HG02981 (cell line): ENCODE measurements around the gene CDYL2.

Experiments used
- ATAC-seq: cut with Tn5 transposase; IDR thresholded peaks from one replicate; pipeline ENCODE4 v1.9.1; 2021; ENCODE audit warnings: mild to moderate bottlenecking, moderate library complexity; ENCODE audit not compliant: unreplicated experiment

The CDYL2 gene

DNA sequence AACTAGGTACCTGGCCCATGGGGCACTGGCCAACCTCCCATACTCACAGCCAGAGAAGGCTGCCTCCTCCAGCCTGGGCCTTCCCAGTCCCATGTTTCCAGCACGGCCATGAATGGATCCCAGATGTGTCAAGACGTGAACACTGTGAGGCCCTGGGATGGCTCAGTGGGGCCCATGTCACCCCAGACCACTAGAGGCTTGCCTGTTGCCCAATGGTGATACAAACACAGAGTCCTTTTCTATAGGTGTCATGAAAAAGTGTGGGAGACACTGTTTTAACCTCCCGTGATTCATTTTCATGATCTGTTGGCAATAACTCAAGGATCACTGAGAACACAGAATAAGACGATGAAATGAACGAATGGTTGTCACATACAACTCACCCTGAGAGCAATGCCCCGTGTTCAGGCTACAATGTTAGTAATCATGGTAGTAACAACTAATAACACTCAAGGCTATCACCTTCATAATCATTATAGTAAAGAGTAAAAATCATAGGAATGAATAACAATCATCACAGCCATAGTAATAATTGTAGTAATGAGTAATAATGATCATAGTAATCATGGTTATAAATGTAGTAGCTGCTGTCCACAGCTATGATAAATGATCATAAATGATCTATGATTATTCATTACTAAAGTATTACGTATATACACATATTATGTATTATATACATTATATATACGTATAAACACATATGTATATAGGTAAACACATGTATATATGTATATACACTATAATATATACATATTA is 199.6 kb downstream of the CDYL2 start:
- ATAC-seq, result no peak

DNA sequence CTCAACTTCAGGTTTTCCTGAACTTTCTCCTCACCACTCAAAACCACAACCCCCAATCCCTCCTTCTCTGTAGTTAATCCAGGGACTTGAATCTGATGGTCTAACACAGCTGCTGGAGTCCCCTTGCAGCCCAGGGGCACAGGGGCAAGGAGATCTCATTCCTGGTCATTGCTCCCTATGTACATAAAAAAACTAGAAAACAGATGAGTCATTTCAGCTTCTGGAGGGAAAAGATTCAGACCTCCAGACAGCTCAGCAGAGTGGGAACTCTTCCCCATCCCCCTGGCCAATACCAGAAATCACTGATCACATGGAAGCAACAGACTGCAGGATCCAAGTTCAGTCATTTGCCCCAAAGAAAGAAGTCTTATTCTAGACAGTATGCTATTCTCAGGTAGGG is 201.5 kb downstream of the CDYL2 start:
- no peak for ATAC-seq

DNA sequence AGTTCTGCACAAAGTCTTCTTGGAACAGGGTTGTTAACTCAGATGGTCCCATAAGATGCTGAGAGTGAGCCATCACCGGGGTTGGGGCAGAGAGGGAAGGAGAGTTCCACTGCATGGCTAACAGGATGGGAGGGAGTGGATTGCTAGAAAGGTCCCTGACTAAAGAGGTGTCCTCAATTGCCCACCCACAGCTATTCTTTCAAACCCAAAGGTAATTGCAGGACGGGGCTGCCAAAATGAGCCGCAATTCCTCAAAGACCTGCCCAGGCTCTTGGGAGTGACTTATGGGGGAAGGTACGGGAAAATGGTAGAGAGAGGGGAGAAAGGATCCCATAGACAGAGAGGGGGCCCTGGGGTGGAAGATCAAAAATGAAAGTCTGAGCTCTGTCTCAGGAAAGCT is 203.2 kb downstream of the CDYL2 start:
- no peak for ATAC-seq

DNA sequence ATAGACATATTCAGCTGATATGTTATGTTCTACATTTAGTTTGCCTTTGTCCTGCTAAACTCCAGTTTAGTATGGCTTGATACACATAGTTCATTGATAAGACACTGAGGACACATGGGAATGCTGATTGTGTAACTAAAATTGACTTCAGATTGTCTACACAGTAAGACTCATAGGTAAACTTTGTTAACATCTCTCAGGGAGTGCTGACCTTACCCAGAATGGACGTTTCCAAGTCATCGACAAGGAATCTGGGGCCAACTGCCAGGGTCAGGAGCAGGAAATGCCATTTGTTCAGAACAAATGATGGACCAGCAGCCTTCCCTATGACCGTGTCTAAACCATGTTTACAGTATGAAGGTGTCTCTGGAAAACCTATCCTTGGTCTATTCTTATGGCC is 204.9 kb downstream of the CDYL2 start:
- no peak for ATAC-seq

DNA sequence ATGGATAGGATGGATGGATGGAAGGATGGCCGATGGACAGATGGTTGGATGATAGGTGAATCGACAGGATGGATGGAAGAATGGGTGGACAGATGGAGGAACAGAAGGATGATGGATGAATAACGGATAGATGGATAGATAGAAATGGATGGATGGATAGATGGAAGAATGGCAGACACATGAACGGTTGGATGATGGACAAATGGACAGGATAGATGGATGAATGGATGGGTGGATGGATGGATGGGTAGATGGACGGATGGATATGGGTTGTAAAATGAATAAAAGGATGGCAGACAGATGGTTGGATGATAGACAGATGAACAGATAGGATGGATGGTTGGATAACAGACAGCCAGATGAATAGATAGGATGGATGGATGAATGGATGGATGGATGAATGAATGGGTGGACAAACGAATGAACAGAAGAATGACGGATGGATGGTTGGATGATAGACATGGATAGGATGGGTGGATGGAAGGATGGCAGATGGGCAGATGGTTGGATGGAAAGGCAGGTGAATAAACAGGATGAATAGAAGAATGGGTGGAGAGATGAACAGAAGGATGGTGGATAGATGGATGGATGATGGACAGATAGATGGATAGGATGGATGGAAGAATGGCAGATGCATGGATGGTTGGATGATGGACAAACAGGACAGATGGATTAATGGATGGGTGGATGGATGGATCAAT is 207.7 kb downstream of the CDYL2 start:
- ATAC-seq, result no peak

DNA sequence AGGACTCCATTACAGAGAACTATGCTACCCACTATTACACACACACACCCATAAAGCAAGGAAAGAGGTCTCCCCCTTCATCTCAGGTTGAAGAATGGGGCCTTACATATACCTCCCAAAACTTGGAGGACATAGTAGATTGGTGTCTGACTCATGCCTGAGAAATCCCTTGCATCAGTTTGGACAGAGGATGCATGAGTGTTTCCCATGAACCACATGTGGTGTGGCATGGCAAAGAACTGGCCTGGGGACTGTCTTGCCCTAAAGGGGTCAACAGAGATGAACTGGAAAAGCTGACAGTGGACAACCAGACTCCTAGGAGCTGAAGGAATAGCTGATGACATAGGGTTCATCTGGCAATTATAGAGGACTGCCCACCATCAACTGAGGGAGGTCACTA is 209.6 kb downstream of the CDYL2 start:
- no peak for ATAC-seq

DNA sequence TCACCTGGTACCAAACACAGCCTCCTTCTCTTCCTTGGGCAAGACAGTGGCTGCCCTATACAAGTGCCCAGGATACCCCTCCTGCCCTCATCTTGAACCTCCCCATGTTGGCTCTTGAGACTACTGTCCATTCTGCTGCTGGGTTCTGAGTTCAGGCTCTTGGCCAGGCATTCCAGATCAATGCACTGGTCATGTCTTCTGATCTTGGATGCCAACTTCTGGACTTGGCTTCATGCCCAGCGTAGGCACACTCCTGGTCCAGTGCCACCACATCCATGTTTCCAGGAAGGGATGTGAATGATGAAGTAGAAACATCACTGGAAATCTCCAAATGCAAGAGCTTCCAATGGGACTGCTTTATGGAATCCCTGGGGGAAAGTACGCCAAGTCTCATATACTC is 212.1 kb downstream of the CDYL2 start:
- ATAC-seq, result no peak

DNA sequence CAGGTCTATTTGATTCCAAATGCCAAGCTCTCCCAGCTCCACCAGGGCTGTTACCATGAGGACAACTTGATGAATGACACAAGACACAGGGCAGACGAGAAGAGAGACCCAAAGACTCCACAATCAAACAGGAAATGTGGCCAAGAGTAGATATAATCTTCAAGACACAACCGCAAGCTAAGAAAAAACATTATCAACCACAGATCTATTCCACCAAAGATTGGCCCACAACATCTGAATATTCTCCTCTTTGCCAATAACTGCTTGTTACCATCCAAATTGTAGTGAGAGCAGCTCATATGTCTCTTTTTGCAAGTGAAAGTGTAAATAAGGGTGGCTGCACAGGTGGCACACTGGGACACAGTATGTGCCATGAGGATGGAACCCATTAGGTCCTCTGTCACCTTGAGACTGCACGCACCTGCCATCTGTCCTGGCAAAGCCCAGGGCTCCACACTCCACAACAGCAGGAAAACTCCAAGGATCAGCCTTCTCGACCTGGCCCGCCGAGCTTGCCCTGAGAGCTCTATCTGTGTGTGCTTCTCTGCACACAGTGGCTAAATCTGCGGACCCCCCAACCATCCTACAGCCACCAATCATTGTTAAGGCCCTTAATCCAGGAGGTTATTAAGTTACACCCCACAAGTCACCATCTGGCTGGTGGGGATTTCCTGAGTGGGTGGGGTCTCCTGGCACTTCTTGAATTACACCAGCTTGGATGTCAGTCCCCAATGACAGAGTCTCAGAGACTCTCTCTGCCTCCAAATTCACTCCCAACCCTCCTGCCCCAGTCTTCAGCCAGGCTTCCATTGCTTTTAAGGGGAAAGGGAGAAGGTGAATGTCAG is 213.1 kb downstream of the CDYL2 start:
- ATAC-seq, result no peak

DNA sequence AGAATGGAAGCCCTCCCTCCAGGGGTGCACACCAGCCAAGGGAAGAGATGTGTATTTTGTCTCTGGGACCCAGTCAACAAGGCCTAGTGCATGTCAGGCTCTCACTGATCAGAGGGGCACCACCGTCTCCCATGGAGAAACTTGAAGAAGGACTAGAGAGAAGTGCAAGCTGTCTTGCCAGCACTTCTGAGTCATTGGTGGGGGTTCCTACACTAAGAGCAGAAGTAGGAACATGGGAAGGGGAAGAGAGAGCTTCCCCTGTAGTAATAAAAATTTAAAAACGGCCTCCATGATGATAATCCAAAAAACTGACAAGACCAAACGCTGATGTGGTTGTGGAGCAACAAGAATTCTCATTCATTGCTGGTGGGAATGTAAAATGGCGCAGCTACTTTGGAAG is 217.3 kb downstream of the CDYL2 start:
- ATAC-seq, result no peak

DNA sequence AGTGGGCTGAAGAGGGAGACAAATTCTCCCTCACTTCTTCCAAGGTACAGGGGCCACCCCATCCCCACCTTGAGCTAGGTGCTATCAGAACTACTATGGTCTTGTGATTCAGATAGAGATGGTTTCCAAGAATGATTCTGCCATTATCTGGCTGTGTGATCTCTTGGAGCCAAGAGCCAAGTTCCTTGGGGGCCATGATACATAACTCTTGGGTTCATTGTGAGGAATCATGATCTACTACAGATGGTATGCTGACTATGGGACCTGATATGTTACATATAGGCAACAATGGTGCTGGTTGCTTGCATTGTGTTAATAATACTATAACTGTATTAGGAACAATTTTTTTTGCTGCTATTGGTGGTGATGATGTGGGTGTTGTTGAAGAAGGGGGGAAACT is 217.9 kb downstream of the CDYL2 start:
- no peak for ATAC-seq

DNA sequence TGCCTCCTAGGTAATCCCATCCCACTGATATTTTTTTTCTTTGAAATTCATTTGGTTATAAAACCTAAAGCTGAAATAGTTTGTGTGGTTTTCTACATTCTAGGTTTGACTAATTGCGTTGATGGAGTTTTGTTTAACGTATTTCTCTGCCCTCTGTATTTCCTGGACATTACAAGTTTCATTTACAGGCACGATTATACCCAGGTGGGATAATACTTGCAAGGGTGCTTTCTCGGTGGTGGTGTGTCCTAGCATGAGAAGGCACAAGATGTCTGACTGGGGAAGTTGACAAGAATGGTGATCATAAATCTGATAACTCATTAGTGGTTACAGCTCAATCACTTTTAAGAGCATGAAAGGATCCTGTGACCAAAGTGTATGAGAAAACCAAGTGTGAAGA is 218.6 kb downstream of the CDYL2 start:
- peak; percentile 53 for ATAC-seq

DNA sequence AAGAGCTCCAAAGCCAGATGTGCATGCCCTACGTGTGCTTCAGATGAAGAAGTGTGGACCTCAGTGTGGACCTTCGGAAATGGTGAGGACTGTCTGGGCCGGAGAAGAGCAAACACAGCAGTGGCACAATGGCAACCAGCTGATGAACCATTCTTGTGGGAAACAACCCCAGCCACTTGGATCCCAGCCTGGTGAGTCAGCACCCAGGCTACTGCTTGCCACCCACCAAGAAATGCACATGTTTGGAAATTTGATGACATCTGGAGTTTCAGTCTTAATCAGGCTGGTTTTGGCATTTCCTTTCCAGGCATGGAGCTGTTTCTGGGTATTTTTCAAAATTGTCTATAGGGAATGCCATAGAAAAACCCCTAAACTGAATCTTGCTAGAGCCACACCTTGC is 220.9 kb downstream of the CDYL2 start:
- ATAC-seq, result no peak

DNA sequence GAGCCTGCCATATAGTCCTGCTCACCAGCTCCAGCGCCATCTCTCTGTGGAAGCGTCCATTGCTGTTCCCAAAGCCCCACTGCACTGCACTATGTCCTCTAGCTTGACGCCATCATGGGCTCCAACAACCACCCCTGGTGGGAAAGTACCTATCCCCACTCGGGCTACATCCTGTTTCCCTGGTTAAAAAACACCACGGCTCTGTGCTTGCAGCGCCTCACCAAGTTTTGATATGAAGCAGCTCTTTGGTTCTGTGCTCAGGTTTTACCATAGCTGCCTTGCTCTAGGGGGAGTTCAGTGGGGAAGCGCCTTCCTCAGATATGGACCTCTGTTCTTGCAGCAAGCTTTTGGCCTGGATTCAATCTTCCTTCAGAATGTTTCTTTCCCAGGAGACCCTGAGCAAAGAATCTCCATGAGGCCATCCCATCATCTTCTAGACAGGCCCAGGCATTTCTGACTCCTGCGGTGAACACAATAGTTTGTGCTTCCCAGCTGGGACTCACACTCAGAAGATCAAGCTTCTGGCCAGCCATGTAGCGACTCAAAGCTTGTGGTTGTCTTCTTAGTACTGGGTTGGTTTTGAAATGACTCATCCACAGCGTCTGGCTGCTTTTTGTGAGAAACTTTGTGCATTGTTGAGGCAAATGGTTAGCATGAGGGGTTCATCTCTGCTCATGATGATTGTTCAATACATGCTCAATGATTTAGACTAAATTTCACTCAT is 224.1 kb downstream of the CDYL2 start:
- peak; percentile 92 for ATAC-seq

DNA sequence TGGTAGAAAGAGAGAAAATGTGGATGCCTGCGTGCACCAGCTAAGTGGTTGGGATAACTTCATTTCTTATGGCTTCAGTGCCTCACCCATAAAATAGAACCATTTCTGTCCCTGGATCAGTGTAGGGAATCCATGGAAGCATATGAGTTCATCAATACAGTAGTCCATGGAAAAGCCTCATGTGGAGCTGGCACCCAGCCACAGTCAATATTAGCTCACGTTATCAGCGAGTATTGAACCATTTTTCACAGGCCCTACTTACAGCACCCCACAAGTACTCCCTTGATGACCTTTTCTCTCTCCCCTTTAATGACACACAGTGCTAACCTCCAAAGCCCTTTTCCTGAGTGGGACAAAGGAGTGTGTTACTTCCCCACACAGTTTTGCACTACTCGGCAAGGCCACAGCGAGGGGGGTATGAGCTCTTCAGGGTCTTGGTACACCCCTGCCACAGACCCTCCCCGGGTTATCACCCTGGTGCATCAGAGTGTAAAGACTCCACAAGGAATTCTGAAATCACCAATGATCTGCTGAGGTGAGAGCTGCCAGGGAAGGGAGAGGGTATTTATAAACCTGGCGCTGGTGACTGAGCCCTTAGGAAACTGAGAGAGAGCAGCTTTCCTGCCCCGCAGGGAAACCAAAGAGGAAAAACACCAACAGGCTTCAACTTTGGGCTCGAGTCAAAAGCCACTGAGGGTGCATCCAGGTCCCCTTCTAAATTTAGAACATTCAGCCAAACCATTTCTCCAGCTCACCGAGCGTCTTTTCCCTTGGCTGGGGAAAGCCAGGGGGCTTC is 226.7 kb downstream of the CDYL2 start:
- no peak for ATAC-seq

DNA sequence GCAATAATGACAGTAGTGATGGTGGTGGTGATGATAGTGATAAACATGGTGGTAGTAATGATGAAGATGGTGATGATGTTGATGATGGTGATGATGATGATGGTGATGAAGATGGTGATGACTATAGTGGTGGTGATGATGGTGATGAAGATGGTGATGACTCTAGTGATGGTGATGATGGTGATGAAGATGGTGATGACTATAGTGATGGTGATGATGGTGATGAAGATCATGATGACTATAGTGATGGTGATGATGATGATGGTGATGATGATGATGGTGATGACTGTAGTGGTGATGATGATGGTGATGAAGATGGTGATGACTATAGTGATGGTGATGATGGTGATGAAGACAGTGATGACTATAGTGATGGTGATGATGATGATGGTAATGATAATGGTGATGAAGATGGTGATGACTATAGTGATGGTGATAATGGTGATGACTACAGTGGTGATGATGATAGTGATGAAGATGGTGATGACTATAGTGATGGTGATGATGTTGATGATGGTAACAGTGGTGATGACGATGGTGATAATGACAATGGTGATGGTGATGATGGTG is 228.0 kb downstream of the CDYL2 start:
- ATAC-seq, result no peak

DNA sequence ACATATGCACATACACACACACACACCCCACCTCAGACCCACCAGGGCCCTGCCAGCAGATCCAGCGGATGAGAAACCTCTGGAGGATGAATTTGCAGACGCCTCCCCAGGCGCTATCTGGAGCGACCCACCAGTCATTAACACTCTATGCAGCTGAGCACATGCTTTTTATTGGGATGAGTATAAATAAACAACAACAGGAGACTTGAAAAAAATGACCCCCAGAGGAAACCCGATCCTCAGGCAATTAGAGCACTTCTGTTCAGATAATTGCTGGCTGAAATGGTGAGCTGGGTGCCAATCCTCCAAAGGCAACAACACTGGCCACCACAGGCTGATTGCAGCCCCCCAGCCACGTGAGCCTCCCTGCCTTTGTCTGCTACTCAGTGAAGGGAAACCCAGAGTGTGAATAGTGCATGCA is 230.7 kb downstream of the CDYL2 start:
- no peak for ATAC-seq

DNA sequence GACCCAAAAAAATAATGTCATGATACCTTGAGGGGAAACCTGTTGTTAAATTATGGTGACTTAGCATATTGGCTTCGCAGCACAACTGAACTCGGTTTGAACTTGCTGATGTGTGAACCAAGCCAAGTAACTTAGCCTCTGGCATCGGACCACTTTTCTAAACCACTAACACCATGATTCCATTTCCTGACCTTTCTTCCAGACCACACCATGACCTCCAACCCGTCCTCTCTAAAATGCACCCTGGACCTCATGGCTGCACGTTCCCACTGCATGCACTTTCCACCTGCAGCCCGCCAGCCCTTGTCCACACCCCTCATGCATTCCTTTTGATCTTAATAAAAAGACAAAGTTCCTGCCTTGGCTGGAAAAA is 234.3 kb downstream of the CDYL2 start:
- no peak for ATAC-seq

DNA sequence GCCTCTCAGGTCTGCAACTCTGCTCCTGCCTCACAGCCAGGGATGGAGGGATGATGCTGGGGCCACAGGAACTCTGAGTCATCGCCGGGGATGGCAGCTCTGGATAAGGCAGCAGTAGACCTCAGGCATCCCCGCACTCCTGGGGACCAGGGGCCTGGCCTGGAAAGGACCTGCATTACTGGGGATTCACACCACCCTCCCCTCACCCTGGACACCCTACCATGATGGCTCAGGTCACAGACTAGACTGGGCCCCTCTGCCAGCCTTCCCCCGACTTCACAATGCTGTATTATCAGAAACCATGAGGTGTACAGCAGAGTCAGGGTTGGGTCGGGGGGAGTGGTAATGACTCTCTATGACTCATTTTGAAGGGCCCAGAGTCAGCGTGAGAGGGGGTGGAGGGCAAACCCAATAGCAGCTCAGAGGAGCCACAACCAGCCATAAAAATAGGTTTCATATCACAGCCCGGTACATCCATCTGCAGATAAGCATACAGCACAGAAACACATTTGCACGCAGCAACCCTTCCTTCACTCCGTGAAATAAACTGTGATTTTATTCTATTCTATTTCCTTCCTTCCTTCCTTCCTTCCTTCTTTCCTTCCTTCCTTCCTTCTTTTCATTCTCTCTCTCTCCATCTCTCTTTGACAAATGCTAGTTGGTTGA is 234.8 kb downstream of the CDYL2 start:
- ATAC-seq, result peak; percentile 60

DNA sequence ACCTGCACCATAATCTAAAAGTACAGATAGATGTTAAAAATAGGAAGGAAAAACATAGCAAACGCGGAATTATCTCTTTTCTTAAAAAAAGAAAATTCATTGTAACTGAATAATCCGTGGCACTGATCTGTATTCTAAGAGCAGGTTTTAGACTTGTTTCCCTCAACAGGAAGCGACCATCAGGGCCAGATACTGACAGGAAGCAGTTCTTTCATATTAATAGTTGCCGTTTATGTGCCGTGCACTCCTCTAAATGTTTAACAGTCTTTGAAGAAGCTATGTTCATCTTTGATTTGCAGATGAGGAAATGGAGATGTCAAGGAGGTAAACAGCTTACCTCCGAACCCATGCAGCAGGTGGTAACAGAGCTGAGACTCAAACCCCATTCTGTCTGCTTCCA is 240.0 kb downstream of the CDYL2 start:
- no peak for ATAC-seq
